A673 (cell line): Measurements from ENCODE around the gene CEACAM16. TPM values are rescaled to one million over a fixed set of nuclear protein-coding genes. Genes with fewer than 3 reads are reported as not detected.
"Not testable (repeated sequence)": the region's sequence is repeated elsewhere in the genome, so short reads cannot be mapped to it uniquely, and the experiment has no call there.

ENCODE experiments used
- BruUV-seq: library from RNA; stranded (reverse); fragments of 400-500 nt; replicated peaks from 2 replicates; lab custom pipeline; 2021; lab: Mats Ljungman, UMichigan
- CTCF ChIA-PET: fragments of 300-600 bp; sonication (Branson Sonifier 250); formaldehyde crosslinking; loops from one replicate; lab custom pipeline; 2022; ENCODE audit warnings: antibody characterized with exemption; lab: Charles Lee
- POLR2A ChIA-PET: fragments of 300-600 bp; sonication (Branson Sonifier 250); formaldehyde crosslinking; loops from one replicate; lab custom pipeline; 2022; ENCODE audit warnings: antibody characterized with exemption; ENCODE audit not compliant: low non-redundant PET; lab: Charles Lee
- DNase-seq: peaks from one replicate; pipeline ENCODE4 v3.0.0-alpha.2; 2015; ENCODE audit warnings: low spot score
- H3K27ac ChIP-seq: fragments of 200-600 bp; sonication (generic); 2 replicates; pipeline ENCODE4 v1.5.1; 2016; ENCODE audit warnings: mixed run types, low read depth, mild to moderate bottlenecking, mixed read lengths, antibody characterized with exemption, low read length; ENCODE audit not compliant: poor library complexity, severe bottlenecking
- H3K27me3 ChIP-seq: fragments of 200-600 bp; sonication (generic); replicated peaks from 2 replicates; pipeline ENCODE4 v1.6.1; 2017; ENCODE audit warnings: mixed run types, low read depth, mild to moderate bottlenecking, mixed read lengths, antibody characterized with exemption, low read length; ENCODE audit not compliant: insufficient read depth, poor library complexity
- H3K36me3 ChIP-seq: fragments of 200-600 bp; sonication (generic); 2 replicates; pipeline ENCODE4 v1.6.1; 2016; ENCODE audit warnings: mixed run types, mild to moderate bottlenecking, mixed read lengths, antibody characterized with exemption, low read length; ENCODE audit not compliant: insufficient read depth, poor library complexity, severe bottlenecking
- H3K4me1 ChIP-seq: fragments of 200-600 bp; sonication (generic); 2 replicates; pipeline ENCODE4 v1.6.1; 2017; ENCODE audit warnings: mixed run types, mild to moderate bottlenecking, mixed read lengths, antibody characterized with exemption, low read length; ENCODE audit not compliant: insufficient read depth, poor library complexity, severe bottlenecking
- H3K4me3 ChIP-seq: fragments of 200-600 bp; sonication (generic); 2 replicates; pipeline ENCODE4 v1.5.1; 2016; ENCODE audit warnings: low read depth, mixed run types, mild to moderate bottlenecking, mixed read lengths, low read length; ENCODE audit not compliant: poor library complexity, severe bottlenecking
- H3K9me3 ChIP-seq: fragments of 200-600 bp; sonication (generic); 2 replicates; pipeline ENCODE4 v1.6.1; 2016; ENCODE audit warnings: mixed run types, low read depth, mild to moderate bottlenecking, mixed read lengths, antibody characterized with exemption, low read length; ENCODE audit not compliant: poor library complexity, severe bottlenecking
- CTCF ChIP-seq: fragments of 300-800, 200-600 bp; sonication (generic); conservative IDR thresholded peaks from 2 replicates; pipeline ENCODE4 v1.5.1; 2017; ENCODE audit warnings: low read depth, mild to moderate bottlenecking, antibody characterized with exemption, low read length, moderate library complexity, mixed read lengths
- EZH2 ChIP-seq: fragments of 200-600 bp; sonication (generic); IDR thresholded peaks from 2 replicates; pipeline ENCODE4 v1.6.1; 2017; ENCODE audit warnings: borderline replicate concordance, low read depth, mild to moderate bottlenecking, mixed read lengths, antibody characterized with exemption, low read length; ENCODE audit not compliant: poor library complexity, severe bottlenecking
- intact Hi-C: fragments of 100-400 bp; cut with micrococcal nuclease; formaldehyde crosslinking; loops from one replicate; pipeline ENCODE4 v1.10.0; 2022; ENCODE audit not compliant: unreplicated experiment
- total RNA-seq: library from RNA; stranded (reverse); gene quantifications from 2 replicates; pipeline ENCODE4 v1.2.3, GENCODE V29; 2021

CEACAM16 gene
- total RNA-seq, 1 experiment from 2014 or later: not detected

GRCh38 chr19:44681992-44682790, 16.8 kb upstream of the CEACAM16 start:
- H3K4me3 ChIP-seq: no peak overlapping the region
- DNase-seq: no peak
- intact Hi-C loops: loop anchor here (10.0 kb wide), 2 partner anchors 163 to 273 kb away; partner anchors contain the start of genes CLPTM1 and NECTIN2
- TF ChIP-seq EZH2 (no peak), CTCF (no peak)
- POLR2A ChIA-PET: interaction anchor here (0.6 kb wide), 1 partner anchor 126 kb away, joined by 11 read pairs; the partner anchor contains the start of gene BCAM
- no TSS peak for BruUV-seq
- no peak overlapping the region for H3K27ac ChIP-seq
- no peaks in the 10 kb centered on the region for H3K36me3 ChIP-seq
- H3K4me1 ChIP-seq: peaks cover 1% of the 10 kb centered on the region
- H3K9me3 ChIP-seq: no peaks in the 10 kb centered on the region
- CTCF ChIA-PET: interaction anchor here (1.1 kb wide), 1 partner anchor 42 kb away, joined by 3 read pairs; no protein-coding TSS in a partner anchor
- H3K27me3 ChIP-seq: no peaks in the 10 kb centered on the region

GRCh38 chr19:44682807-44683206, 16.1 kb upstream of the CEACAM16 start:
- no peak for DNase-seq
- no peak for TF ChIP-seq EZH2
- TF ChIP-seq CTCF: no peak
- BruUV-seq: no TSS peak
- H3K27me3 ChIP-seq: no peaks in the 10 kb centered on the region
- intact Hi-C loops: loop anchor here (10.0 kb wide), 2 partner anchors 162 to 272 kb away; partner anchors contain the start of genes CLPTM1 and NECTIN2
- H3K9me3 ChIP-seq: no peaks in the 10 kb centered on the region
- H3K4me3 ChIP-seq: no peak overlapping the region
- no peaks in the 10 kb centered on the region for H3K4me1 ChIP-seq
- POLR2A ChIA-PET: no interaction called here
- H3K27ac ChIP-seq: no peak overlapping the region
- no peaks in the 10 kb centered on the region for H3K36me3 ChIP-seq
- CTCF ChIA-PET: no interaction called here

GRCh38 chr19:44683434-44684210, 15.3 kb upstream of the CEACAM16 start:
- no peaks in the 10 kb centered on the region for H3K36me3 ChIP-seq
- TF ChIP-seq EZH2 (no peak), CTCF (no peak)
- no peak overlapping the region for H3K27ac ChIP-seq
- H3K4me1 ChIP-seq: no peaks in the 10 kb centered on the region
- CTCF ChIA-PET: no interaction called here
- intact Hi-C loops: loop anchor here (10.0 kb wide), 2 partner anchors 161 to 271 kb away; partner anchors contain the start of genes CLPTM1 and NECTIN2
- no peak for DNase-seq
- no peak overlapping the region for H3K4me3 ChIP-seq
- POLR2A ChIA-PET: no interaction called here
- no TSS peak for BruUV-seq
- no peaks in the 10 kb centered on the region for H3K9me3 ChIP-seq
- no peaks in the 10 kb centered on the region for H3K27me3 ChIP-seq

- H3K4me1 ChIP-seq, H3K36me3 ChIP-seq, POLR2A ChIA-PET, CTCF ChIA-PET, DNase-seq, H3K27me3 ChIP-seq, H3K4me3 ChIP-seq, H3K9me3 ChIP-seq, BruUV-seq: not testable (repeated sequence)
- H3K27ac ChIP-seq: peak overlapping the region; percentile 52
- intact Hi-C loops: loop anchor here (10.0 kb wide), 2 partner anchors 160 to 270 kb away; partner anchors contain the start of genes CLPTM1 and NECTIN2
These were observed 14.6 kb upstream of the CEACAM16 start for GRCh38 chr19:44684396-44684795.
